Measurements from ENCODE around the gene NTNG2.
A peak's percentile ranks its signal among the peaks of the same experiment; 100 is the strongest.
"Not testable (repeated sequence)": the region's sequence is repeated elsewhere in the genome, so short reads cannot be mapped to it uniquely, and the experiment has no call there.

The NTNG2 gene

GRCh38 chr9:132161743-132162184 lies at the start of gene NTNG2:
NTNG2 (plus strand) TSS chr9:132162058; CDS start chr9:132166832, 4,774 bp downstream.
- DNase-seq (ENCODE audit: low read depth in 2 of 2), result no peak

- DNase-seq (ENCODE audit: low read depth in 2 of 2), result no peak
Observed at GRCh38 chr9:132114102-132114707, 47.7 kb upstream of the NTNG2 start.

DNA sequence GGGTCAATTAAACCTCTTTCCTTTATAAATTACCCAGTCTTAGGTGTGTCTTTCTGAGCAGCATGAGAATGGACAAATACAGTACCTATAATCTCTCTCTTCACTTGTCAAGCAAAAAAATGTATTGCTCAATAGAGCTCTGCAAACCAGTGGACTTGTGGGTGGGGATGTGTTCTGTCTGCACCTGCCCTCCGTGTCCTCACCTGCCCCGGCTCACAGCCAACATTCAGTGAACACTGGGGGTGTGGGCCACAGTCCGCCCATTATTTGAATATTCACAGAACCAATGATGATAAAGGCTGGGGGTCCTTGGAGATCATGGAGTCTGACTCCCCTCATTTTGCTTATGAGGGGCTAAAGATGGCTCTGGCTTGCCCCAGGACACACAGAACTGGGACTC lies 45.3 kb upstream of the NTNG2 start:
- no peak for DNase-seq (ENCODE audit: low read depth in 2 of 2)

- no peak for DNase-seq (ENCODE audit: low read depth in 2 of 2)
Observed at GRCh38 chr9:132117694-132118093, 44.2 kb upstream of the NTNG2 start.

DNA sequence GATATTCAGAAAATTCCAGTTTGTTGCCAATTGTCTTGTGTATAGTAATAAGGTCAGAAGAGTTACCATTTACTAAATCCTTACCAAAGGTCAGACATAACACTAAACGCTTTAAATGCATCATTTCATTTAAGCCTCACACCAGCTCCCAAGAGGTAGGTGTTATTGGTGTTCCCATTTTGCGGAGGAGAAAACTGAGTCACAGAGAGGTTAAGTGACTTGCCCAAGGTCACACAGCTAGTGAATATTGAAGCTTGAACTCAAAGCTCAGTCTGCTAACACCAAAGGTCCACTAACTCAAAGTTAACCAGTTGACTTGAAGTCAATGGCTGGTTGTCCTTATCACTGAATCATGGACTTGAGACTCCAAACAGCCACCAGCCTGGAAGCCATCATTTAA lies 40.8 kb upstream of the NTNG2 start:
- DNase-seq (ENCODE audit: low read depth in 2 of 2), result no peak

DNA sequence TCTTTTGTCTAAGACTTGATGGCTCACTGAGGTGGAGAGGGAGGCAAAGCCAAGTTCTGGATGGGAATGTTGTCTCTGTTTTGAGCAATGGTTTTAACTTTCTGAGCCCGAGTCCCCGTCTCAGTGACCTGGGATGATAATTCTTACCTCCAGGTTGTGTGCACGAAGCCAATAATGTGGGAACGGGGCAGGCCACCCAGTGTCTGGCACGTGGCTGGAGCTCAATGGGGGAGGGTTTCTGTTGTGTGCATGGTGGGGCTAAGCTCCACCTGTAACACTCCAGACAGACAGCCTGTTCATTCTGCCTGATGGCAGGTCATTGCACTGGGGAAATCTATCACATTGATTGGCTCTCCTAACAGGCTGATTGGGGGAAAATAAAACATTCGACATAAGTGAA lies 37.1 kb upstream of the NTNG2 start:
- no peak for DNase-seq (ENCODE audit: low read depth in 2 of 2)

- no peak for DNase-seq (ENCODE audit: low read depth in 2 of 2)
Observed at GRCh38 chr9:132125361-132125760, 36.5 kb upstream of the NTNG2 start.

DNA sequence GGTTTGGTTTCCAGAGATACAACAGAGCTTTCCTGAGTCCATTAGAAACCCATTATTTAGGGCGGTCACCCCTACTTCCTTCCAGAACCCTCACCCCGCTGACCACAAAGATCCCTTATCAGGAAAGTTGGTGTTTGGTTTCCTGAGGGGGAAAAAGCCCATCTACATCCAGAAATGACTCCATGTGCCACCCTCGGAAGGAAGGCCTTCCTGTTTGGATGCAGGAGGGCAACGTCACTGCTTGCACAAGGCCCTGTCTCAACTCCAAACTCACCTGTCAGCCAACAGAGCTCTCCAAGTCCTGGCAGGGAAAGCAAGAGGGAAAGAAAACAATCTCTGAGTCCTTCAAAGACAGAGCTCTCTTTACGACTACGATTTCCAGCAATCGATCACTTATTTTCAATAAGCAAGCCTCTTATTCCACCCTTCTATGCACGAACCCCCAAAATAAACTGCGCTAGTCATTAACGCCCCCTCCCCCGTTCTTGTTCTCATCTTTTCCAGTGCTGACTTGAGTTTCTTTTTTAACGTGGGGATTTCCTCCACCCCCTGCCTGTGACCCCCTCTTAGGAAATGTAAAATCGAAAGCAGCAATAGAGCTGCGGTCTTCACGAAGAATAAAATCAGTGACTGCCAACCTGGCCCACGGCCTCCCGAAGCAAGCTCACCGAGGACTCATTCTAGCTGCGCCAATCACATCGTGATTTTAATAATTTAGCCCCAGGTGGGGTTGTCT lies 35.7 kb upstream of the NTNG2 start:
- DNase-seq (ENCODE audit: low read depth in 2 of 2), result peak; percentile 1 to 13

DNA sequence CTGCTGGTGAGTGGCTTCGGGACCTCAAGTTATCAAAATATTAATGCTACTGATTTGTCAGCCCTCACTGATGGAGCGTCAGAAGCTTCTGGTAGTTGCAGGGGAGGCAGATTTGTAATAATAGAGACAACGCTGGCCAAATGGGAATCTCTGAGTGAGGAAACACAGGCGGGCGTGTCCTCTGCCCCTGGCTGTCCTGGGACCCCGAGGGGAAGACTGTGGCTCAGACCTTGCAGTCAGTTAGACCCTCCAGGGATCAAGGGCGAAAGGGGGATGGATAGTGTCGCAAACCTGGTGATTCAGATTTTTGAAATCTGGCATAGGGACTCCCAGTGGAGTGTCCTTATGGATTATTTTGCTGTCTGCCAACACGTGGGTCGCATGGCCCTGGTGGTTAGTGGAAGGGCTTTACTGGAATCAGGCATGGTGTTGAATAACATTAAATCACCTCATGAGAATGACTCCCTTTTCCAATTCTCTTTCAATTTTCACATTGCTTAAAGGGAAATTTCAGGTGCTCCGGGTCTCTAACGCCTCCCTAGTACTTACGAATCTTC lies 35.1 kb upstream of the NTNG2 start:
- DNase-seq (ENCODE audit: low read depth in 2 of 2), result no peak

DNA sequence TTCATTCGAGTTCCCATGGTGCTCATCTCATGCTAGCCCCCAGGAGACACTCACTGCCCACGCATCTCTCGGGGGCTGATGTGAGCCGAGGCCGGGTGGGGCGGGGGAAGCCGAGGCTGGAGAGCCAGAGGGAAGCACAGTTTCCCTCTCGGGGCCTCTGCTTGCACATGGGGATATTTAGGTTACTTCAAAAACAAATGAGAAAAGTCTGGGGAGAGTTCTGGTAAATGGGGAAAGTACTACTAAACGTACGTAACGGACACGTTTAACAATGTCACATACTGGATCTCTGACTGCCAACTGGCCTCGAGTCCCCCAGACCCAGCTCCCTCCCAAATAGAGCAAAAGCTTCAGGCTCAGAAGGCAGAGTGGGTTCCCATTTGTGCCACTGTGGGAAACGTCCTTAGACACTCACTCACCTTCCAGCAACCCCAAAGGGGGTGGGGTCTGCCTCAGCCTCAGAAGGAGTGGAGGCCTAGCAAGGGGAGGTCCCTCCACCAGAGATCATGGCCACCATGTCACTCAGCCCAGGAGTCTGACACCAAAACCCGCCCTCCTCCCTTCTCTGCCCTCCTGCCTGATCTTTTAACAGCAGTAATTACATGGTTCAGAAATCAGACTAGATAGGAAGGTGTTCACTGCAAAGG lies 33.8 kb upstream of the NTNG2 start:
- DNase-seq (ENCODE audit: low read depth in 2 of 2), result no peak

- DNase-seq (ENCODE audit: low read depth in 2 of 2), result no peak
Observed at GRCh38 chr9:132129535-132129934, 32.3 kb upstream of the NTNG2 start.

DNA sequence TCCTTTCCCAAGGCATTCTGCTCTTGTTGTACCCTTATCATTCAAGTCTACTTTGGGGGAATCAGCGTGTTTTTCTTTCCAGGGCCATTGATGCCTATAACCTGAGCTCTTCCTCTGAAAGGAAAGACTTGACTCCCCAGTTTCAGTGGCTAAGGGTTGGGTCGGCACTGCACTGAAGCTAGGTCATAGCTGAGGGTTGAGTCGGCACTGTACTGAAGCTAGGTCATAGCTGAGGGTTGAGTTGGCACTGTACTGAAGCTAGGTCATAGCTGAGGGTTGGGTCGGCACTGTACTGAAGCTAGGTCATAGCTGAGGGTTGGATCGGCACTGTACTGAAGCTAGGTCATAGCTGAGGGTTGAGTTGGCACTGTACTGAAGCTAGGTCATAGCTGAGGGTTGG lies 27.8 kb upstream of the NTNG2 start:
- not testable (repeated sequence) for DNase-seq (ENCODE audit: low read depth in 2 of 2)

- no peak for DNase-seq (ENCODE audit: low read depth in 2 of 2)
Observed at GRCh38 chr9:132135456-132135855, 26.4 kb upstream of the NTNG2 start.

DNA sequence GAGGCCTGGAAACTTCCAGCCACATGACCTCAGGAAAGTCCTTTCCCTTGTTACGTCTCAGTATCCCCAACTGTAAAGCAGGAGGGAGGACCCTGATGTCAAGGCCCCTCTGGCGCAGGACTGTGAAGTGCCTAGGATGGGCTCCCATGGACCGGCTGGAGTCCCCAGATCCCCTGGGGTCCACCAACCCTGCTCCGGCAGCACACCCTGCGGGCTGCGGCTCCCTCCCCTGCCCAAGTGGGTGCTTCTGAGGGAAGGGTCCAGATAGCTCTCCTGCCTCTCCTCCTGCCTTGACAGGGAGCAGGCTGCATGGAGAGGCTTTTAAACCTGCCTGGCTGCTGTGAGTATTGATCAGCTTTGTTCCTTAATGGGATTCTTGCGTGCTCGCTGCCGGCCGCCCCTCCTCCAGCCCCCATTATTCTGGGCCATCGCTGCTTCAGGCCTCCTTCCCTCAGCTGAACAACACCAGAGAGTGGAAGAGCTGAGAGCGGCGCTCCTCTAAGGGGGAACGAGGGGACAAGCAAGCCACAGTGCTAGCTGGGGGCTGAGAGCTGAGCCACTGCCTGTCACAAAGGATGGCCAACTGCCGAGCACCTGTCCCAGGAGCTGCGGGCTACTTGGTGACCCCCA lies 25.6 kb upstream of the NTNG2 start:
- no peak for DNase-seq (ENCODE audit: low read depth in 2 of 2)

DNA sequence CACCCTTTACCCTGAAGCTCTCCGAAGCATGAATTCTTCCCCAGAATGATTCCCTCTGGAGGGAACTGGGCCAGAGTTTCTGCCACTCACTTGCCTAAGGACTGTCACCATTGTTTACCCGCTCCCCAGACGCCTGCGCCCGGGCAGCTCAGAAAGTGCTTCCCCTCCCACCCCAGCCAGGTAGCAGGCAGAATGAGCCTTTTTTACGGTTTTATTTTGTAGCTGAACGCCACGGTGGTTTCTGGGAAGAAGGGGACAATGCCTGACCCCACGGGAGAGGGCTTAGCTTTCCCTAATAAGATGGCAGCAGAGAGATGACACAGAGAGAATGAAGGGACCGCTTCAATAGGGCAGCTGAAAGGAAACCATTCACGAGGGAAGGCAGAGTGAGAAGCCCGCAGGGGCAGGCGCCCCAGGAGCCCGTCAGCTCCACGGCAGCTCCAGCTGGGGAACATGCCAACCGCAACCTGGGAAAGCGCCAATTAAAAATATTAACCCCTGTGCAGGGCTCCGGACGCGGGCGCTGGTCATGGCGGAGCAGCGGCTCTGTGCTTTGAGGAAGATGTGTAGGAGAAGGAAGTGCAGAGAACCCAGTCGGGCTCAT lies 20.4 kb upstream of the NTNG2 start:
- DNase-seq (ENCODE audit: low read depth in 2 of 2), result no peak

GRCh38 chr9:132141948-132142594 lies 19.8 kb upstream of the NTNG2 start:
- no peak for DNase-seq (ENCODE audit: low read depth in 2 of 2)

GRCh38 chr9:132142924-132143323 lies 18.9 kb upstream of the NTNG2 start:
- no peak for DNase-seq (ENCODE audit: low read depth in 2 of 2)

GRCh38 chr9:132143359-132143758 lies 18.5 kb upstream of the NTNG2 start:
- no peak for DNase-seq (ENCODE audit: low read depth in 2 of 2)

GRCh38 chr9:132144708-132145365 lies 17.0 kb upstream of the NTNG2 start:
- no peak for DNase-seq (ENCODE audit: low read depth in 2 of 2)

GRCh38 chr9:132146039-132146438 lies 15.8 kb upstream of the NTNG2 start:
- no peak for DNase-seq (ENCODE audit: low read depth in 2 of 2)

- no peak for DNase-seq (ENCODE audit: low read depth in 2 of 2)
Observed at GRCh38 chr9:132146575-132146974, 15.3 kb upstream of the NTNG2 start.
